ENCODE data around the gene KCNC3.

DNA sequence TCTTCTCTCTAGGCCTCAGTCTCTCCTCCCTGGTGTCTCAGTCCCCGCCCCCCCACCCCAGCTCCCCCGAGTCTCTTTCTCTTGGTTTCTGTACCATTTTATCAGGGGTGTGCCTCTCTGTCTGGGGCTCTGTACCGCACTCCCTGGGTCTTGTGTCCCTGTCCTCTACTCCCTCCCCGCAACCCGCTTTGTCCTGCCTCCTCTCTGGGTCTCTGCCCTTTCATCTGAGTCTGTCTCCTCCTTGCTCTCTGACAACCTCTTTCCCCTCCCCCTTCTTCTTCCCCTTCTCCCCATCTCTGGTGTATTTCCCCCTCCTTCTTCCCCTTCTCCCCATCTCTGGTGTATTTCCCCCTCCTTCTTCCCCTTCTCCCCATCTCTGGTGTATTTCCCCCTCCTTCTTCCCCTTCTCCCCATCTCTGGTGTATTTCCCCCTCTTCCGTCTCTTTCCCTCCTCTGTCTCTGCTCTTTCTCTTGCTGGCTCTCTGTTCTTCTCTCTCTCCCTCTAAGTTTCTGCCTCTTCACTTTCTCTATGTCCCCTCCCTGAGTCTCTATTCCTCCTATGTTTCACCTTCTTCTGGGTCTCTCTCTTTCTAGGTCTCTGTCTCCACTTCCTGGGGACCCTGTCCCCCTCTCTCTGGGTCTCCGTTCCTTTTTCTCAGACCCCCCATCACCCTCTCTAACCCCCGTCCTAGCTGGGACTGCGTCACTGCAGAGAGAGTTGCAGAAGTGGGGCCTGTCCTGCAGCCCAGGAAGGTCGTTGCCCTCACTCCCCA, 2.2 kb upstream of the KCNC3 start:
- TF ChIP-seq RAD21 (conservative IDR thresholded peaks at IDR 0.05) (no peak), CTCF (IDR thresholded peaks at IDR 0.05; ENCODE audit: poor library complexity, severe bottlenecking) (no peak)
